ENCODE results near the gene AFF1. TPM values are rescaled to one million over a fixed set of nuclear protein-coding genes. Genes with fewer than 3 reads are reported as not detected.

AFF1 gene
- total RNA-seq, 1 experiment from 2014 or later: 93.4 TPM

DNA sequence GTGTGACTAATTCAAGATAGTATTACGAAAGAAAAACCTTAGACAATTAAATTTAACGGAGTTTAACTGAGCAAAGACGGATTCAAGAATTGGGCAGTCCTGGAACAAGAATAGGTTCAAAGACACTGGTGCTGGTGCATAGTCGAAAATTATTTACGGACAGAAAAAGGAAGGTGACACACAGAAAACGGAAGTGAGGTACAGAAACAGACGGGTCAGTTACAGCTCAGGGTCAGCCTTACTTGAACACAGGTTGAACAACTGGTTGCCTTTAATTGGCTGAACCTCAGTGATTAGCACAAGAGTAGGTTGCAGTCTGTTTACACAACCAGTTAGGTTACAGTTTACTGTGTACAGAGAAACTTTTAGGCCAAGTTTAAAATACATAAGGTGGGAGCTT is 254.1 kb downstream of the AFF1 start:
- no peaks in the 10 kb centered on the region for H3K4me1 Mint-ChIP-seq
- ATAC-seq (no peak), DNase-seq (ENCODE audit: low spot score) (no peak)
- TF ChIP-seq ETV6 (CRISPR knock-in tag; IDR thresholded peaks at IDR 0.05) (no peak), NFE2L1 (CRISPR knock-in tag; IDR thresholded peaks at IDR 0.05) (no peak), ZNF416 (CRISPR knock-in tag; IDR thresholded peaks at IDR 0.05) (no peak), TCF7 (CRISPR knock-in tag; IDR thresholded peaks at IDR 0.05; ENCODE audit: low read depth) (no peak), ZBTB21 (CRISPR knock-in tag; IDR thresholded peaks at IDR 0.05; ENCODE audit: borderline replicate concordance) (no peak), PRRX2 (CRISPR knock-in tag; IDR thresholded peaks at IDR 0.05) (no peak), ZNF317 (CRISPR knock-in tag; IDR thresholded peaks at IDR 0.05; ENCODE audit: borderline replicate concordance, low read depth) (no peak), ZNF219 (CRISPR knock-in tag; IDR thresholded peaks at IDR 0.05; ENCODE audit: borderline replicate concordance) (no peak), TEAD4 (CRISPR knock-in tag; IDR thresholded peaks at IDR 0.05) (no peak), IRF2 (CRISPR knock-in tag; IDR thresholded peaks at IDR 0.05; ENCODE audit: borderline replicate concordance, low read depth) (no peak), NR2C2 (CRISPR knock-in tag; IDR thresholded peaks at IDR 0.05) (no peak)
- TF ChIP-seq, protein P1, sequence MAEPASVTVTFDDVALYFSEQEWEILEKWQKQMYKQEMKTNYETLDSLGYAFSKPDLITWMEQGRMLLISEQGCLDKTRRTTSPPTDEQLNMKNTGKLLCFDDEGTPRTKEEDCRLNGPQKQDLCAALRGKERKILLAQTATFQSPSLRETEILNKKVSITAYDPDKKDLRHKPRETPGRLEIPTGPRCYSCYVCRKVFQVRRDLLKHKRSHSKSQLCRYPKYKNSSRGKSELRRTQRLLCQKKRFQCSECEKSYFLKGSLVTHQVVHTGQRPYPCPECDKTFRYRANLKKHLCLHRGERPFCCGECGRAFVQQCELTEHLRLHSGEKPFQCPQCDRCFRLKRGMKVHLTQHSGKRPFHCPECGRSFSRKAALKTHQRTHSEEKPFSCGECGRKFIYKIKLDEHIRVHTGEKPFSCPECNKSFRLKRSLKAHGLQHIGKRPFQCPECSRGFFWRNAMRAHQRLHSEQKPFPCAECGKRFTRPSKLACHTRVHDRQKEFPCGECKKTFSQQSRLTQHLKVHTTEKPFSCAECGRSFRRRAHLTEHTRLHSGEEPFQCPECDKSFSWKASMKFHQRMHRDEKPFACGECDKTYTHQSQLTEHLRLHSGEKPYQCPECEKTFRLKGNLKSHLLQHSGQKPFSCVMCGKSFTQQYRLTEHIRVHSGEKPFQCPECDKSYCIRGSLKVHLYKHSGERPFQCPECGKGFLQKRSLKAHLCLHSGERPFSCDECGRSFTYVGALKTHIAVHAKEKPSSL (CRISPR knock-in tag; conservative IDR thresholded peaks at IDR 0.05): no peak
- TF ChIP-seq, protein P2, sequence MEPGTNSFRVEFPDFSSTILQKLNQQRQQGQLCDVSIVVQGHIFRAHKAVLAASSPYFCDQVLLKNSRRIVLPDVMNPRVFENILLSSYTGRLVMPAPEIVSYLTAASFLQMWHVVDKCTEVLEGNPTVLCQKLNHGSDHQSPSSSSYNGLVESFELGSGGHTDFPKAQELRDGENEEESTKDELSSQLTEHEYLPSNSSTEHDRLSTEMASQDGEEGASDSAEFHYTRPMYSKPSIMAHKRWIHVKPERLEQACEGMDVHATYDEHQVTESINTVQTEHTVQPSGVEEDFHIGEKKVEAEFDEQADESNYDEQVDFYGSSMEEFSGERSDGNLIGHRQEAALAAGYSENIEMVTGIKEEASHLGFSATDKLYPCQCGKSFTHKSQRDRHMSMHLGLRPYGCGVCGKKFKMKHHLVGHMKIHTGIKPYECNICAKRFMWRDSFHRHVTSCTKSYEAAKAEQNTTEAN (CRISPR knock-in tag; IDR thresholded peaks at IDR 0.05): no peak
- TF ChIP-seq, protein P3, sequence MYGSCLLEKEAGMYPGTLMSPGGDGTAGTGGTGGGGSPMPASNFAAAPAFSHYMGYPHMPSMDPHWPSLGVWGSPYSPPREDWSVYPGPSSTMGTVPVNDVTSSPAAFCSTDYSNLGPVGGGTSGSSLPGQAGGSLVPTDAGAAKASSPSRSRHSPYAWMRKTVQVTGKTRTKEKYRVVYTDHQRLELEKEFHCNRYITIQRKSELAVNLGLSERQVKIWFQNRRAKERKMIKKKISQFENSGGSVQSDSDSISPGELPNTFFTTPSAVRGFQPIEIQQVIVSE (CRISPR knock-in tag; IDR thresholded peaks at IDR 0.05; ENCODE audit: borderline replicate concordance): no peak
- TF ChIP-seq, protein P4, sequence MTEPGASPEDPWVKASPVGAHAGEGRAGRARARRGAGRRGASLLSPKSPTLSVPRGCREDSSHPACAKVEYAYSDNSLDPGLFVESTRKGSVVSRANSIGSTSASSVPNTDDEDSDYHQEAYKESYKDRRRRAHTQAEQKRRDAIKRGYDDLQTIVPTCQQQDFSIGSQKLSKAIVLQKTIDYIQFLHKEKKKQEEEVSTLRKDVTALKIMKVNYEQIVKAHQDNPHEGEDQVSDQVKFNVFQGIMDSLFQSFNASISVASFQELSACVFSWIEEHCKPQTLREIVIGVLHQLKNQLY (CRISPR knock-in tag; IDR thresholded peaks at IDR 0.05): no peak
- TF ChIP-seq, protein P5, sequence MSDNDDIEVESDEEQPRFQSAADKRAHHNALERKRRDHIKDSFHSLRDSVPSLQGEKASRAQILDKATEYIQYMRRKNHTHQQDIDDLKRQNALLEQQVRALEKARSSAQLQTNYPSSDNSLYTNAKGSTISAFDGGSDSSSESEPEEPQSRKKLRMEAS (CRISPR knock-in tag; IDR thresholded peaks at IDR 0.05): no peak
- peaks cover 3% of the 10 kb centered on the region; the same call in 1 of the 2 replicates for H3K36me3 Mint-ChIP-seq
- peaks cover 4% of the 10 kb centered on the region; the same call in 1 of the 2 replicates for H3K9me3 Mint-ChIP-seq
- no peak overlapping the region for H3K27ac Mint-ChIP-seq
- POLR2A ChIA-PET: no interaction called here
- no peaks in the 10 kb centered on the region for H3K27me3 Mint-ChIP-seq (ENCODE audit: low read depth)
- CTCF ChIA-PET: no interaction called here
- no peak overlapping the region for H3K4me3 Mint-ChIP-seq

Other genes with a start within 250 kb of the AFF1 start
- not detected in 3 replicates for gene SLC10A6, start 85.6 kb upstream of the AFF1 start, total RNA-seq (2021)
- gene C4orf36, start 42.6 kb upstream of the AFF1 start, total RNA-seq (2021): 0.73 to 1.5 TPM (median 0.79 TPM) in 3 replicates

All from WTC11 (cell line).